ENCODE results near the gene ADCK1. TPM values are rescaled to one million over a fixed set of nuclear protein-coding genes. Genes with fewer than 3 reads are reported as not detected.

ADCK1 gene
- total and polyA plus RNA-seq, 2 of the 13 experiments (the other 11 are each of a cell fraction or from before 2014, with no cell fraction given), result 3.9 to 6.3 TPM

DNA sequence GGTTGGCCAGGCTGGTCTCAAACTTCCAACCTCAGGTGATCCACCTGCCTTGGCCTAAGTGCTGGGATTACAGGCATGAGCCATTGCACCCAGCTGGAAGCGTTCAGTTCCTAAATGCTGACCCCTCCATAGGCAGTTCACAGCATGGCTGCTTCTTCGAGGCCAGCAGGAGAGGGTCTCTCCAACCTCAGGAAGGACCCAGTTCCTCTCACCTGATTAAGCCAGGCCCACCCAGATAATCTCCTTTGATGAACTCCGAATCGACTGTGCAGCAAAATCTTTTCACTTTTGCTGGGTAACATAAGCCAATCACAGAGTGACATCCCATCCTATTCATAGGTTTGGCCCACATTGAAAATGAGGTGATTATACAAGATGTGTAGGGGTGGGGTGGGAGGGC, 165.1 kb downstream of the ADCK1 start (continued):
- no peak for TF ChIP-seq NKX3-1 (CRISPR knock-in tag; IDR thresholded peaks at IDR 0.05)
- TF ChIP-seq, protein P1, sequence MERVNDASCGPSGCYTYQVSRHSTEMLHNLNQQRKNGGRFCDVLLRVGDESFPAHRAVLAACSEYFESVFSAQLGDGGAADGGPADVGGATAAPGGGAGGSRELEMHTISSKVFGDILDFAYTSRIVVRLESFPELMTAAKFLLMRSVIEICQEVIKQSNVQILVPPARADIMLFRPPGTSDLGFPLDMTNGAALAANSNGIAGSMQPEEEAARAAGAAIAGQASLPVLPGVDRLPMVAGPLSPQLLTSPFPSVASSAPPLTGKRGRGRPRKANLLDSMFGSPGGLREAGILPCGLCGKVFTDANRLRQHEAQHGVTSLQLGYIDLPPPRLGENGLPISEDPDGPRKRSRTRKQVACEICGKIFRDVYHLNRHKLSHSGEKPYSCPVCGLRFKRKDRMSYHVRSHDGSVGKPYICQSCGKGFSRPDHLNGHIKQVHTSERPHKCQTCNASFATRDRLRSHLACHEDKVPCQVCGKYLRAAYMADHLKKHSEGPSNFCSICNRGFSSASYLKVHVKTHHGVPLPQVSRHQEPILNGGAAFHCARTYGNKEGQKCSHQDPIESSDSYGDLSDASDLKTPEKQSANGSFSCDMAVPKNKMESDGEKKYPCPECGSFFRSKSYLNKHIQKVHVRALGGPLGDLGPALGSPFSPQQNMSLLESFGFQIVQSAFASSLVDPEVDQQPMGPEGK (CRISPR knock-in tag; IDR thresholded peaks at IDR 0.05), result no peak
- no peak for TF ChIP-seq ZNF343 (CRISPR knock-in tag; IDR thresholded peaks at IDR 0.05)
- no peak for TF ChIP-seq PITX1 (CRISPR knock-in tag; IDR thresholded peaks at IDR 0.05)
- TF ChIP-seq, protein P2, sequence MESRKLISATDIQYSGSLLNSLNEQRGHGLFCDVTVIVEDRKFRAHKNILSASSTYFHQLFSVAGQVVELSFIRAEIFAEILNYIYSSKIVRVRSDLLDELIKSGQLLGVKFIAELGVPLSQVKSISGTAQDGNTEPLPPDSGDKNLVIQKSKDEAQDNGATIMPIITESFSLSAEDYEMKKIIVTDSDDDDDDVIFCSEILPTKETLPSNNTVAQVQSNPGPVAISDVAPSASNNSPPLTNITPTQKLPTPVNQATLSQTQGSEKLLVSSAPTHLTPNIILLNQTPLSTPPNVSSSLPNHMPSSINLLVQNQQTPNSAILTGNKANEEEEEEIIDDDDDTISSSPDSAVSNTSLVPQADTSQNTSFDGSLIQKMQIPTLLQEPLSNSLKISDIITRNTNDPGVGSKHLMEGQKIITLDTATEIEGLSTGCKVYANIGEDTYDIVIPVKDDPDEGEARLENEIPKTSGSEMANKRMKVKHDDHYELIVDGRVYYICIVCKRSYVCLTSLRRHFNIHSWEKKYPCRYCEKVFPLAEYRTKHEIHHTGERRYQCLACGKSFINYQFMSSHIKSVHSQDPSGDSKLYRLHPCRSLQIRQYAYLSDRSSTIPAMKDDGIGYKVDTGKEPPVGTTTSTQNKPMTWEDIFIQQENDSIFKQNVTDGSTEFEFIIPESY (CRISPR knock-in tag; IDR thresholded peaks at IDR 0.05), result no peak

DNA sequence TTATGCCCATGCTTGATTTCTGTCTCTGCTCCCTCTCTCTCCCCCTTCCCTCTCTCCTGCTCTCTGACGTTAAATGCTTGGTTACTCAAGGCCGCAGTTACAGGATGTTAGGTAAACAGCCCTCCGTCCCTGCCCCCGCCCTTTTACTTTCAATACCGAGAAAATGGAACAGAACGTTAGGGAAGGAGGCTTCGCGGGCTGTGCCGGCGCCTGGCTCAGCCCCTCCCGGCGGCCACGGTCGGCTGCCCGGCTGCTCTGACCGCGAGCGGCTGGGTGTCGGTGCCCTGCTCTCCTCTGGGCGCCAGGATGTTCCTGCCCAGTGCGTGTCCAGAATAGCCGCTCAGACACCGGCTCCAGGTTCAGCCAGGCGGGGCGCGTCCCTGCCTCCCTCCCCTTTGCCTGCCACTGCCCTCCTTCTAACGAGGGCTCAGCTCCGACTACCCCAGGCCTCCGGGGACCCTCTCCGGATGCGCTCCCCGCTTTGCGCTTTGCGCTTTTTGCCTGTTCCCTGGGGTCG, 166.1 kb downstream of the ADCK1 start:
- DNase-seq (ENCODE audit: low spot score), result peak; percentile 27
- TF ChIP-seq, protein P1 (CRISPR knock-in tag; IDR thresholded peaks at IDR 0.05), result 0 out of 2 replicates have a peak, but pooled peaks have one; percentile 13
- TF ChIP-seq FOXA1 (IDR thresholded peaks at IDR 0.05) (no peak), FOXA1 (CRISPR knock-in tag; IDR thresholded peaks at IDR 0.05) (peak; percentile 48), HNRNPLL (IDR thresholded peaks at IDR 0.05; ENCODE audit: low read depth, low read length, poor library complexity, severe bottlenecking) (peak; percentile 37), CBX5 (CRISPR knock-in tag; IDR thresholded peaks at IDR 0.05; ENCODE audit: borderline replicate concordance) (no peak), AHR (CRISPR knock-in tag; IDR thresholded peaks at IDR 0.05) (no peak), FOXA3 (CRISPR knock-in tag; IDR thresholded peaks at IDR 0.05) (peak; percentile 46)
- TF ChIP-seq, protein P3, sequence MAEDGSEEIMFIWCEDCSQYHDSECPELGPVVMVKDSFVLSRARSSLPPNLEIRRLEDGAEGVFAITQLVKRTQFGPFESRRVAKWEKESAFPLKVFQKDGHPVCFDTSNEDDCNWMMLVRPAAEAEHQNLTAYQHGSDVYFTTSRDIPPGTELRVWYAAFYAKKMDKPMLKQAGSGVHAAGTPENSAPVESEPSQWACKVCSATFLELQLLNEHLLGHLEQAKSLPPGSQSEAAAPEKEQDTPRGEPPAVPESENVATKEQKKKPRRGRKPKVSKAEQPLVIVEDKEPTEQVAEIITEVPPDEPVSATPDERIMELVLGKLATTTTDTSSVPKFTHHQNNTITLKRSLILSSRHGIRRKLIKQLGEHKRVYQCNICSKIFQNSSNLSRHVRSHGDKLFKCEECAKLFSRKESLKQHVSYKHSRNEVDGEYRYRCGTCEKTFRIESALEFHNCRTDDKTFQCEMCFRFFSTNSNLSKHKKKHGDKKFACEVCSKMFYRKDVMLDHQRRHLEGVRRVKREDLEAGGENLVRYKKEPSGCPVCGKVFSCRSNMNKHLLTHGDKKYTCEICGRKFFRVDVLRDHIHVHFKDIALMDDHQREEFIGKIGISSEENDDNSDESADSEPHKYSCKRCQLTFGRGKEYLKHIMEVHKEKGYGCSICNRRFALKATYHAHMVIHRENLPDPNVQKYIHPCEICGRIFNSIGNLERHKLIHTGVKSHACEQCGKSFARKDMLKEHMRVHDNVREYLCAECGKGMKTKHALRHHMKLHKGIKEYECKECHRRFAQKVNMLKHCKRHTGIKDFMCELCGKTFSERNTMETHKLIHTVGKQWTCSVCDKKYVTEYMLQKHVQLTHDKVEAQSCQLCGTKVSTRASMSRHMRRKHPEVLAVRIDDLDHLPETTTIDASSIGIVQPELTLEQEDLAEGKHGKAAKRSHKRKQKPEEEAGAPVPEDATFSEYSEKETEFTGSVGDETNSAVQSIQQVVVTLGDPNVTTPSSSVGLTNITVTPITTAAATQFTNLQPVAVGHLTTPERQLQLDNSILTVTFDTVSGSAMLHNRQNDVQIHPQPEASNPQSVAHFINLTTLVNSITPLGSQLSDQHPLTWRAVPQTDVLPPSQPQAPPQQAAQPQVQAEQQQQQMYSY (CRISPR knock-in tag; IDR thresholded peaks at IDR 0.05), result no peak

More for the DNA sequence above, 166.1 kb downstream of the ADCK1 start:
- 24% methylated on average over 26 of the region's 35 CpGs for WGBS (ENCODE audit: low lambda C conversion rate)
- Histone ChIP-seq H3K36me3 (replicated peaks in 1 of 2; ENCODE audit: control insufficient read depth in 1 of 2, insufficient read depth in 2 of 2, low read length in 2 of 2) (no peaks in the 10 kb centered on the region), H3K79me2 (ENCODE audit: insufficient read depth, low read length) (no peaks in the 10 kb centered on the region), H3K9me3 (ENCODE audit: low read length) (no peaks in the 10 kb centered on the region), H4K20me1 (ENCODE audit: insufficient read depth, low read length) (no peaks in the 10 kb centered on the region), H3K27me3 (ENCODE audit: control insufficient read depth in 1 of 2, insufficient read depth in 2 of 2, low read length in 2 of 2) (no peaks in the 10 kb centered on the region; a peak in 2 of 5 replicates), H2AFZ (ENCODE audit: low read length) (no peak overlapping the region), H3K9ac (ENCODE audit: insufficient read depth, low read depth, low read length) (no peak overlapping the region), H3K4me1 (ENCODE audit: insufficient read depth, low read length) (0 out of 2 replicates have a peak, but pooled peaks cover 4% of the 10 kb centered on the region), H3K4me3 (replicated peaks in 1 of 3; ENCODE audit: insufficient read depth in 1 of 3, low read depth in 2 of 3, low read length in 3 of 3) (peak overlapping the region; percentile 23 to 61 (median 36); a peak in 3 of 6 replicates), H3K4me2 (ENCODE audit: low read depth, low read length) (peak overlapping the region; percentile 70), H3K27ac (ENCODE audit: extremely low read length, insufficient read depth, low read length) (no peak overlapping the region)
- ChIA-PET POLR2A (no interaction called here), CTCF (ENCODE audit: low intra/inter-chr PET ratio, low total read pairs) (no interaction called here)
- ATAC-seq (peak; percentile 91), FAIRE-seq (no peak)
- BruUV-seq (replicated peaks), result no TSS peak
- in situ Hi-C loops (cut with HindIII; ENCODE audit: extremely low pct_ligation_motif_present, low pct_unique_long_range_greater_than_20kb) (no loop called here), intact Hi-C loops (cut with micrococcal nuclease; ENCODE audit: unreplicated experiment) (no loop called here)

Measured in HepG2 (cell line).